HG03439 (cell line): ENCODE results near the gene RRAGB.
A peak's percentile ranks its signal among the peaks of the same experiment; 100 is the strongest.
"Not testable (repeated sequence)": the region's sequence is repeated elsewhere in the genome, so short reads cannot be mapped to it uniquely, and the experiment has no call there.

Experiments used
- ATAC-seq: cut with Tn5 transposase; IDR thresholded peaks from one replicate; pipeline ENCODE4 v1.9.1; 2021; ENCODE audit warnings: mild to moderate bottlenecking, moderate library complexity; ENCODE audit not compliant: unreplicated experiment

Gene RRAGB

GRCh38 chrX:55717521-55718497 lies at the start of gene RRAGB:
RRAGB (plus strand) TSS chrX:55717749; CDS start chrX:55718328, 579 bp downstream.
- peak; percentile 98 for ATAC-seq

- ATAC-seq, result no peak
Observed at GRCh38 chrX:55668084-55668483, 49.5 kb upstream of the RRAGB start.

GRCh38 chrX:55688579-55688978 lies 29.0 kb upstream of the RRAGB start:
- ATAC-seq, result not testable (repeated sequence)

- no peak for ATAC-seq
Observed at GRCh38 chrX:55695227-55696018, 22.1 kb upstream of the RRAGB start.

- no peak for ATAC-seq
Observed at GRCh38 chrX:55697381-55697780, 20.2 kb upstream of the RRAGB start.

- no peak for ATAC-seq
Observed at GRCh38 chrX:55702671-55703070, 14.9 kb upstream of the RRAGB start.

GRCh38 chrX:55703436-55703835 lies 14.1 kb upstream of the RRAGB start:
- not testable (repeated sequence) for ATAC-seq

- ATAC-seq, result not testable (repeated sequence)
Observed at GRCh38 chrX:55705066-55705465, 12.5 kb upstream of the RRAGB start.

GRCh38 chrX:55709735-55710134 lies 7.8 kb upstream of the RRAGB start:
- no peak for ATAC-seq

- no peak for ATAC-seq
Observed at GRCh38 chrX:55710701-55711100, 6.8 kb upstream of the RRAGB start.

GRCh38 chrX:55713631-55714030 lies 3.9 kb upstream of the RRAGB start:
- no peak for ATAC-seq

- ATAC-seq, result no peak
Observed at GRCh38 chrX:55714161-55714560, 3.4 kb upstream of the RRAGB start.

- no peak for ATAC-seq
Observed at GRCh38 chrX:55715847-55716246, 1.7 kb upstream of the RRAGB start.

- no peak for ATAC-seq
Observed at GRCh38 chrX:55716937-55717336, 612 bp upstream of the RRAGB start.

- ATAC-seq, result no peak
Observed at GRCh38 chrX:55731826-55732225, 14.3 kb downstream of the RRAGB start.

- ATAC-seq, result no peak
Observed at GRCh38 chrX:55738969-55739368, 21.4 kb downstream of the RRAGB start.

GRCh38 chrX:55742649-55743048 lies 25.1 kb downstream of the RRAGB start:
- no peak for ATAC-seq

- not testable (repeated sequence) for ATAC-seq
Observed at GRCh38 chrX:55748463-55748862, 30.9 kb downstream of the RRAGB start.

- no peak for ATAC-seq
Observed at GRCh38 chrX:55750256-55750655, 32.7 kb downstream of the RRAGB start.

GRCh38 chrX:55754861-55755294 lies 37.3 kb downstream of the RRAGB start:
- ATAC-seq, result peak; percentile 97

- no peak for ATAC-seq
Observed at GRCh38 chrX:55758033-55758432, 40.5 kb downstream of the RRAGB start.

GRCh38 chrX:55759478-55759877 lies 41.9 kb downstream of the RRAGB start:
- no peak for ATAC-seq
